ENCODE measurements around the gene KLHL29.

The KLHL29 gene

DNA sequence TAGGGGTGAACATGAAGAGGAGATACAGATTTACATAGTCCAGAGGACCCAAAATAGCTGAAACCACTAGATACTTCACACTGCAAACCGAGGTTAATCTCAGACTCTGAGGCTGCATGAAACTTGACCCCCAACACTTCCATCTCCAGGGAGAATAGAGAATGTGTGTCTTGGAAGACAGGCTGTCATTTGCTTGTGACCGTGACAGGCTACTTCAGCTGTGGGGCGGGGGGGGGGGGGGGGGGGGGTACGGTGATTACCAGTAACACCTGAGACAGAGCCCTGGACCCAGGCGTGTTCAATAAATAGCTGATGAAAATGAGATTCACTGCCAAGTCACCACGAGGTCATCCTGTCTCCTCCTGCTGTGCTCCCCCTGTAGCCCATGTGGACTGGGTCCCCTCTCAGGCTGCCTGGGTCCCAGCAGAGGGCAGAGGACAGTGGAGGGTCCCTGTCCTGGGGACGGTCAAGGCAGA lies 5.7 kb upstream of the KLHL29 start:
- DNase-seq (no peak), ATAC-seq (replicated peaks) (no peak)
- Mint-ChIP-seq H3K27me3 (peaks cover 57 to 71% of the 10 kb centered on the region in 2 donors), H3K4me3 (no peak overlapping the region), H3K4me1 (ENCODE audit: low read depth in 2 of 2) (peaks cover 4 to 12% of the 10 kb centered on the region in 2 donors), H3K27ac (no peak overlapping the region), H3K9me3 (no peaks in the 10 kb centered on the region), H3K36me3 (ENCODE audit: insufficient read depth) (no peaks in the 10 kb centered on the region)

DNA sequence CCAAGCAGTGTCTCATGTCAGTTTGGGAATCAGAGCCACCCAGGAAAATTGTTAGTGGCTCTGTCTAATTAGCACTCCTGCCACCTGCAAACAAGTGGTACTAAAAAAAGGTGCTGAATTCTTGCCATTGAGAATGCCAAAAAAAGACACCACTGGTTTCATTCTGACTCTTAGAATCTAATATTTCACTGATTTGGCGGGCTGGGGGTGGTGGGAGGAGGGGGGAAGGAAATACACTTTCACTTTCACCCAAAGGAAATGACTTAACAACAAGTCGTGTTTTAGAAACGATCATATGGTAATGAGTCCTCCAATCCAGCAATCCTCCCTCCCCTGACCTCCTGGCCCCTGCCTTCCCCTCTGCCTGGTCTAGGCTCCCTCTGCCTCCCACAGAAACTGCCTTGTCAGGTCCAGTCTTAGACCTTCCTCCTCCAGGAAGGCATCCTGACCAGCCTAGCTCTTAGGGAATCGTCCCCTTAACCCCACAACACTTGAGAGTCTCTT lies 4.4 kb upstream of the KLHL29 start:
- no peak for ATAC-seq (replicated peaks)
- H3K4me3 Mint-ChIP-seq, result peak overlapping the region; percentile 3 to 31

DNA sequence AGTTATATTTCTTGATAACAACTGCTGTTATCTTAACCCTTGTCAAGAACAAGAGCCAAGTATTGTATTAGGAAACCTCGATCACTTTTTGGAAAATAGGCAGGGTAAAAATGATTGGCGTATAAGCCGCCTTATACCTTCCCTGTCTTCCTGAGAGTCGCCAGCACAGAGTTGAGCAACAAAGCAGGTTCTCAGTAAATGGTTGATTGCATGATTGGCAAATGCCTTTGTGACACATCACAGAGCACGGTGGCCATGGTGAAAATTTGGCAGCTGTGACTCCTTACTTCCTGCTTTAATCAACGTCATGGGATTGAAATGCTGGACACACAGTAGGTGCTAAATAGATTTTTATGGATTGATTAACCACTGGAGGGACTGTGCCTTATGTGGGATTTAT lies 3.9 kb upstream of the KLHL29 start:
- DNase-seq, result no peak
- H3K27ac Mint-ChIP-seq, result no peak overlapping the region
- H3K4me1 Mint-ChIP-seq (ENCODE audit: low read depth in 2 of 2), result peaks cover 7 to 15% of the 10 kb centered on the region in 2 donors
- H3K4me3 Mint-ChIP-seq, result peak overlapping the region; percentile 3 to 31
- no peaks in the 10 kb centered on the region for H3K36me3 Mint-ChIP-seq (ENCODE audit: insufficient read depth)
- H3K27me3 Mint-ChIP-seq, result peaks cover 50 to 64% of the 10 kb centered on the region in 2 donors
- no peaks in the 10 kb centered on the region for H3K9me3 Mint-ChIP-seq
- no peak for ATAC-seq (replicated peaks)

More for the DNA sequence above, 4.4 kb upstream of the KLHL29 start:
- Mint-ChIP-seq H3K27me3 (peaks cover 53 to 66% of the 10 kb centered on the region in 2 donors), H3K27ac (no peak overlapping the region), H3K36me3 (ENCODE audit: insufficient read depth) (no peaks in the 10 kb centered on the region), H3K4me1 (ENCODE audit: low read depth in 2 of 2) (peaks cover 7 to 15% of the 10 kb centered on the region in 2 donors), H3K9me3 (no peaks in the 10 kb centered on the region)
- no peak for DNase-seq

DNA sequence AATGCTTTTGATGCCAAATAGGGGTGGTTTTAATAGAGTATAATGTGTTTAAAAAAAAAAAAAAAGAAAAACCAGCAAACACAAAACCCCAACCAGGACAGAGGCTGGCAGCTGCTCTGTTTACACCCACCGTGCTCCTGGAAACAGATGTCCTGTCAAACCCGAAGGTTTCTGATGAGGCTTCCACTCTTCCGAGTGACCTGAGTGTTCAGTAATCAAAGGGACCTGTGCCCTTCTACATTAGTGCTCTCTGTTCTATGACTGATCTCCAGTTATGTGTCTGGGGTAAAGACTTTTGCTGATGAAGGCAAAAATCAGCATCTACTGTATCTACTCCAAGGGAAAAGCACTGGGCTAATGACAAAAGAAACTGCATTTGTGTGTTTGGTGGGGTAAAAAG lies 3.5 kb upstream of the KLHL29 start:
- Mint-ChIP-seq H3K4me1 (ENCODE audit: low read depth in 2 of 2) (peaks cover 10 to 19% of the 10 kb centered on the region in 2 donors), H3K4me3 (no peak overlapping the region), H3K27ac (no peak overlapping the region), H3K27me3 (peaks cover 52 to 64% of the 10 kb centered on the region in 2 donors), H3K36me3 (ENCODE audit: insufficient read depth) (no peaks in the 10 kb centered on the region), H3K9me3 (no peaks in the 10 kb centered on the region)
- DNase-seq (no peak), ATAC-seq (replicated peaks) (no peak)

DNA sequence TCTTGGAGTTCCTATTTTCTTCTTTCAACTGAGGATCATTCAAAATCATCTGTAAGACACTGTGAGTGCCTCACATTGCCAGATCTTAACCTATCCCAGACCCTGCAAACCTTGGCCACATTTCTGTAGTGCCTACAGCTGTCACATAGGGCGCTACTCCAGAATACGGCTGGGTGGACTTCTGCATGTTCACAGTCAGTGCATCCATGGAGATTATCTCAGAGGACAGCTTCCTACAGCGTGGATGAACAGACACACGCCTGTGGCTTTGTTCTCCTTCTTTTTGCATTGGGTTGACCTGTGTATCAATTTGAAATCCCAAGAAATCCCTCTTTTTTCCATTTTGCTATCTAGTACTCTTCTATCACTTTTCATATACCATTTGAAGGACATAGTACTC lies 1.9 kb upstream of the KLHL29 start:
- Mint-ChIP-seq H3K27me3 (peaks cover 58 to 67% of the 10 kb centered on the region in 2 donors), H3K27ac (no peak overlapping the region), H3K36me3 (ENCODE audit: insufficient read depth) (no peaks in the 10 kb centered on the region), H3K9me3 (no peaks in the 10 kb centered on the region), H3K4me3 (no peak overlapping the region), H3K4me1 (ENCODE audit: low read depth in 2 of 2) (peaks cover 10 to 19% of the 10 kb centered on the region in 2 donors)
- DNase-seq (no peak), ATAC-seq (replicated peaks) (no peak)

DNA sequence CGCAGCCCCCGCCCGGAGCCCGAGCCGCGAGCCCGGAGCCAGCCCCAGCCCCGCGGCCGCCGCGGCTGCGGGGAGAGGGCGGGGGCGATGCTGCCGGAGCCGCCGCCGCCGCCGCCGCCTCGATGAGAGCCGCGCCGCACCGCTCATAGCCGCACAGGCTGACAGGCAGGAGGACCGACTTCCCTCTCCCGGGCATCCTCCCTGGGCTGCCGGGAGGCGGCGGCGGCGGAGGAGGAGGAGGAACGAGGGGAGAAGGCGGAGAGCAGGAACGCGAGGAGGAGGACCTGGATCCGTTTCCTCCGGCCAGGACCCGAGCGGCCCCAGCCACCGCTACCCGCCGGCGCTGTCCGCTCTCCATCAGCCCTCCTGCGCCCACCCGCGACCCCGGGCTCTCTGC lies 370 bp downstream of the KLHL29 start:
- Mint-ChIP-seq H3K9me3 (no peaks in the 10 kb centered on the region), H3K27me3 (peaks cover 72 to 89% of the 10 kb centered on the region in 2 donors), H3K4me3 (no peak overlapping the region), H3K36me3 (ENCODE audit: insufficient read depth) (no peaks in the 10 kb centered on the region), H3K27ac (no peak overlapping the region), H3K4me1 (ENCODE audit: low read depth in 2 of 2) (peaks cover 10 to 16% of the 10 kb centered on the region in 2 donors)
- peak; percentile 21 for ATAC-seq (replicated peaks)
- DNase-seq, result no peak

DNA sequence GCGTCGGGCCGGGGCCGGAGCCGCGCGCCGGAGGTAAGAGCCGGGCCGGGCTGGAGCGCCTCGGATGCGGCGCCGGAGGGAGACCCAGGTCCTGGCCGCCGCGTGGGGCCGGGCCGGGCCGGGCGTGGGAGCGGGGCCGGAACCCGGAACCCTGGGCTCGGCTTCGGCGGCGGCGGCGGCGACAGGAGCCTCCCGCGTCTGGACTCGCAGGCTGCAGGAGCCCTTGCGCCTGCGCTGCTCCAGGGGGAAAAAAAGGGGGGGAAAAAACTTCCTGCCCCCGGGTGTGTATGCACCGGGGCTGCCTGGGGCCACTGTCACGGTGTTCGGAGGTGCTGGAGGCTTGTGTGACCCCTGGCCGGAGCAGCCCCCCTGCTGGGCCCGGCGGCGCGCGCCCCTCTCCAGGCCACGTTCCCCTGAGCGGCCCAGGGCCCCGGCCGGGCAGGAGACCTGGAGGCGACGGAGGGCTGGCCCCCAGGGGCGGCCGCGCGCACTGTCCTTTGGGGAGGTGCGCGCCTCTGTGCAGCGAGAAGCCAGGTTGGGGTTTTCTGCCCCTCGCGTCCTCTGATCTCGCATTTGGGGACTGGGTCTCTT lies 864 bp downstream of the KLHL29 start:
- Mint-ChIP-seq H3K4me1 (ENCODE audit: low read depth in 2 of 2) (peaks cover 9 to 11% of the 10 kb centered on the region in 2 donors), H3K36me3 (ENCODE audit: insufficient read depth) (no peaks in the 10 kb centered on the region), H3K4me3 (peak overlapping the region; percentile 15 to 33), H3K27ac (peak overlapping the region in 1 of 2 donors; percentile 16), H3K9me3 (no peaks in the 10 kb centered on the region), H3K27me3 (peaks cover 68 to 88% of the 10 kb centered on the region in 2 donors)
- DNase-seq (no peak), ATAC-seq (replicated peaks) (no peak)

DNA sequence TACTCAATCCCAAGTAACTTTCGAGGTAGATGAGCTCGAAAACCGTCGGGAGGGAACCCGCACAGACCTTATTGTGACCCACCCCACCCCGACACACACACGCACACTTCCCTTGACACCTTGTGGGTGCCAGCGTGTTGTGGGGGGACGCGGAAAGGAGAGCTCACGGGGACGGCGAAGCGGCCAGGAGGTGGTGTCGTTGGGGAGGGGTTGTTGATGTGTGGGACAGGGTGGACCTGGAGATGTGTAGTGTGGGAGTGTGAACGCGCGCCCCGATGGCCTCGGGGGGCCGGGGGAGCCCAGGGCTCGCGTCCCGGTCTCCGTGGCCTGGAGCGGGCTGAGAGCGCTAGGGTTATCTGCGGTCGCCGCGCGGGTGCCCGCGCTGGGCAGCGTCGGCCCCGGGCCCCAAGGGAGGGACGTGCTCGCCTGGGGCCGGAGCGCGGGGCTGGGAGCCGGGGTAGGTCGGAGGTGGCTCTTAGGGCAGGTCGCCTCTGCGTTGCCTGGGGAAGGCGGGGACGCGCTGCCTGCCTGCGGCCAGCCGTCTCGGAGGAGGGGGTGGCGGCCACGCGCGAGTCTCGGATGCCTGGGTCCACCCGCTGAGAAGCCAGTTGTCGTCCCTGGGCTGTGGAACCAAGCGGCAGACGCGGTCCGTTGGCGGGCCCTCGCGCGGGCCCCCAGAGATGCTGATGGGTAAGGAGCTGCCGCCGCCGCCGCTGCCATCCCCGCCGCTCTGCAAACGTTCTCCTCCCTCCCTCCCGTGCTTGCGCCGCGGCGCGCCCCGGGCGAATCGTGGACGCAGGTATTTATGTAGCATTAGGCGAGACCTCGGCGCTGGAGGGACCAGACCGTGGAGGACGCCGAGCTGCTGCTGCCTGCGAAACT lies 1.6 kb downstream of the KLHL29 start:
- H3K4me1 Mint-ChIP-seq (ENCODE audit: low read depth in 2 of 2), result peaks cover 8 to 9% of the 10 kb centered on the region in 2 donors
- DNase-seq, result no peak
- peak overlapping the region in 1 of 2 donors; percentile 16 for H3K27ac Mint-ChIP-seq
- H3K36me3 Mint-ChIP-seq (ENCODE audit: insufficient read depth), result no peaks in the 10 kb centered on the region
- no peak for ATAC-seq (replicated peaks)
- H3K4me3 Mint-ChIP-seq, result peak overlapping the region; percentile 45 to 56
- no peaks in the 10 kb centered on the region for H3K9me3 Mint-ChIP-seq
- H3K27me3 Mint-ChIP-seq, result peaks cover 68 to 89% of the 10 kb centered on the region in 2 donors

DNA sequence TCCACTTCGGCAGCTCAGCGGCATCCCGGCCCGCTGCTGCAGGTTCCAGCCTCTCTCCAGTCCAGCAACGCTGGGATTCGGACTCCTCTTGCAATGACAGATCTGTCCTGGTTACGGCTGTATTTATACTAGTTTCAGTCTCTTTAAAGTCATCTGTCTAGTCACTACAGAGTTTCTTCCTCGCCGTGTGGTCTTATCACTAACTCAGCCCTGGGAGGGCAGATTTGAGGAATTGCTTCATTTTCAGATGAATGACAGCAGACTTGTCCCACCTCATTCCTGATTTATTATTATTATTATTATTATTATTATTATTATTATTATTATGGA lies 2.2 kb downstream of the KLHL29 start:
- Mint-ChIP-seq H3K4me3 (peak overlapping the region; percentile 45 to 56), H3K4me1 (ENCODE audit: low read depth in 2 of 2) (peaks cover 8 to 9% of the 10 kb centered on the region in 2 donors), H3K27me3 (peaks cover 69 to 89% of the 10 kb centered on the region in 2 donors), H3K9me3 (no peaks in the 10 kb centered on the region), H3K27ac (no peak overlapping the region), H3K36me3 (ENCODE audit: insufficient read depth) (no peaks in the 10 kb centered on the region)
- ATAC-seq (replicated peaks) (no peak), DNase-seq (no peak)

DNA sequence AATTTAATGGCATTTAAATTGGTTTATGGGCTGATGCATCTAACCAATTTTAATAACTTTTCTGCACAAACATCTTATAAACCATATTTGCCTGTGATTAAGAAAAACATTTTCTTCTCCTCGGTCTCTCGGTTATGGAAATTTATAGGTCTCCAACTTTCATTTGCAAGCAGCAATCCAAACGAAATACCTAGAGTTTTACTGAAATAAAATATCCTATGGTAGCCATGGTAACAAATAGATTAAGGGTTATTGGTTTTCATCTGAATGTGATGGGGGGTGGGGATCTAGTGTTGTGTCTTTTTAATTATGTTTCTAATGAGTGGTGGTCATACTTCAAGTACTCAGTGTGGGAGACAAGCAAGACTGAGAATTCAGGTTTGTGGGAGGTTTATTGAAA lies 2.9 kb downstream of the KLHL29 start:
- H3K4me1 Mint-ChIP-seq (ENCODE audit: low read depth in 2 of 2), result peaks cover 8 to 9% of the 10 kb centered on the region in 2 donors
- no peak overlapping the region for H3K4me3 Mint-ChIP-seq
- no peak overlapping the region for H3K27ac Mint-ChIP-seq
- ATAC-seq (replicated peaks) (no peak), DNase-seq (no peak)
- H3K36me3 Mint-ChIP-seq (ENCODE audit: insufficient read depth), result no peaks in the 10 kb centered on the region
- H3K9me3 Mint-ChIP-seq, result no peaks in the 10 kb centered on the region
- H3K27me3 Mint-ChIP-seq, result peaks cover 68 to 86% of the 10 kb centered on the region in 2 donors

DNA sequence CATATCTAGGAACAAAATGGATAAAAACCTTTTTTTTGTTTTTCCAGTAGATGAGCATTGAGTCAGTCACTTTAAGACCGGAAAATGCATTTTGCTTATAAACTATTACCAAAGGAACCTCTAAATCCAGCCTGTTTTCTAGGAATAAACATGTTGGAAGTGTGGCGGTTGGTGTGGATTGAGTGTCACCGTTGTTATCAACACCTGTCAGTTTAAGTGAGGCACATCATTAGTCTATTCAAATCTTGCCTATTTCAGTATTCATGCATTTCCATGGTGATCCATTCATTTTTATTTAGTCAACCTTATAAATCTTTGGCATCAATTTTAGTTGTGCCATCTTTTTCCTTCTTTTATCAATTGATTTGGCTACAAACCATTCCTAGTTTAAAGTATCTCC lies 3.3 kb downstream of the KLHL29 start:
- H3K27me3 Mint-ChIP-seq, result peaks cover 69 to 86% of the 10 kb centered on the region in 2 donors
- DNase-seq (no peak), ATAC-seq (replicated peaks) (no peak)
- H3K36me3 Mint-ChIP-seq (ENCODE audit: insufficient read depth), result no peaks in the 10 kb centered on the region
- H3K9me3 Mint-ChIP-seq, result no peaks in the 10 kb centered on the region
- H3K4me3 Mint-ChIP-seq, result no peak overlapping the region
- no peak overlapping the region for H3K27ac Mint-ChIP-seq
- peaks cover 8 to 9% of the 10 kb centered on the region in 2 donors for H3K4me1 Mint-ChIP-seq (ENCODE audit: low read depth in 2 of 2)

DNA sequence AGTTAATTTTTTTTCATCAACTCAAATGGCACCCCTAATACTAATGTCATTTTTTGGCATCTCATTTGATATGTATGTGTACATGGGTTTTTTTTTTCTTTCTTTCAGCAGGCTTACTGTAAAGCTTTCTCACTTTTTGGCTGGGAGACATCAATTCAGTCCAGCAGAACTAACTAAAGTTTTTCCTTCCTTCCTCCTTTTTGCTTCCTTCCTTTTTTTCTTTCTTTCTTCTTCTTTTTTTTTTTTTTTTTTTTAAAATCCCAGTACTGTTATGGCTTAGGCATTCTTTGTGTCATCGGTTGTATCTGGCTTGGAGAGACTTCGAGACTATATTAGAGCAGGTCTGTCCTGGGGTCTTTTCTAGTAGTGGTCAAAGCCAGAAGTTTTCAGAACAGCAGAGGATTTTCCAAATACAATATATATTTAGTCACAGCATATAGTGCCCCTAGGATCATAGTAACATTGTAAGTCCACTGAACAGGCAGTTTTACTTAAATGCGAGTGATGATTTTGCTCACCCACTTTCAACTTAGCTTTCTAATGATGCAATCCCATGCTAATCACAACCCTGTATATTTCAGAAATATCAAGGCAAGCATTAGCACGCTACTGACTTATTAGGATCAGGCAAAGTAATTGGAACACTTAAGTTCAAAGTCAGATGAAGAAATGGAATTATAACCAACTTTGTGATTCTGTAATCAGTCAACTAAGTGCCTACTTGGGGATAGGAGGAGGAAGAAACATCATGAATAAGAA lies 4.0 kb downstream of the KLHL29 start:
- no peak for ATAC-seq (replicated peaks)
- H3K4me3 Mint-ChIP-seq, result no peak overlapping the region
- H3K27me3 Mint-ChIP-seq, result peaks cover 69 to 86% of the 10 kb centered on the region in 2 donors
- no peaks in the 10 kb centered on the region for H3K9me3 Mint-ChIP-seq
- no peak for DNase-seq
- no peaks in the 10 kb centered on the region for H3K36me3 Mint-ChIP-seq (ENCODE audit: insufficient read depth)
- peaks cover 8 to 9% of the 10 kb centered on the region in 2 donors for H3K4me1 Mint-ChIP-seq (ENCODE audit: low read depth in 2 of 2)
- H3K27ac Mint-ChIP-seq, result no peak overlapping the region

DNA sequence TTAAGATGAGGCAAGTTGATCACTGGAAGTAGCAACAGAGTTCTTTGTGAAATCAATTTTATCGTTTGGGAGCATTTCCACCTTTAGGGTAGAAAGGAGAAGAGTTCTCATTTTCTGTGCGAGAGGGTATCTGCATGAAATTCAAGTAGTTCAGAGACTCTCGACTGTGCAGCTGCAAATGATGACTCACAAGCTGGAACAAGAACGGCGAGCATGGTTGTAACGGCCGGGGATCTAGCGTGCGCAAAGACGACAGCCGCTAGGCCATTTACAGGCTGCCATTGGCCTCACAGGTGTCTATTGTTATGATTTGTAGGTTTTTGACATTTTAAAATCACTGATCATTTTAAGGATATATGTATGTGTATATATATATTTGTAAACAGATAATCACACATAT lies 5.2 kb downstream of the KLHL29 start:
- Mint-ChIP-seq H3K4me1 (ENCODE audit: low read depth in 2 of 2) (peaks cover 3 to 4% of the 10 kb centered on the region in 2 donors), H3K9me3 (no peaks in the 10 kb centered on the region), H3K36me3 (ENCODE audit: insufficient read depth) (no peaks in the 10 kb centered on the region), H3K4me3 (no peak overlapping the region), H3K27me3 (peaks cover 74 to 90% of the 10 kb centered on the region in 2 donors), H3K27ac (no peak overlapping the region)
- no peak for ATAC-seq (replicated peaks)
- DNase-seq, result no peak
